ENCODE results near the gene ST6GALNAC4.
A peak's percentile ranks its signal among the peaks of the same experiment; 100 is the strongest.

The ST6GALNAC4 gene

GRCh38 chr9:127945942-127946341 is 29.1 kb upstream of the ST6GALNAC4 start:
- DNase-seq, result no peak

GRCh38 chr9:127945338-127945737 is 28.5 kb upstream of the ST6GALNAC4 start:
- DNase-seq, result no peak

- no peak for DNase-seq
Observed at GRCh38 chr9:127944586-127945218, 27.9 kb upstream of the ST6GALNAC4 start.

GRCh38 chr9:127943731-127944144 is 26.9 kb upstream of the ST6GALNAC4 start:
- DNase-seq, result peak; percentile 82

- no peak for DNase-seq
Observed at GRCh38 chr9:127943011-127943662, 26.3 kb upstream of the ST6GALNAC4 start.

- peak; percentile 49 for DNase-seq
Observed at GRCh38 chr9:127942216-127943010, 25.6 kb upstream of the ST6GALNAC4 start.

GRCh38 chr9:127941961-127942215 is 25.0 kb upstream of the ST6GALNAC4 start:
- no peak for DNase-seq

- DNase-seq, result no peak
Observed at GRCh38 chr9:127941062-127941960, 24.5 kb upstream of the ST6GALNAC4 start.

GRCh38 chr9:127940593-127940992 is 23.8 kb upstream of the ST6GALNAC4 start:
- DNase-seq, result no peak

GRCh38 chr9:127938298-127938690 is 21.5 kb upstream of the ST6GALNAC4 start:
- DNase-seq, result no peak

GRCh38 chr9:127937388-127938297 is 20.8 kb upstream of the ST6GALNAC4 start, which contains the start of gene DPM2:
Gene DPM2, minus strand, starts transcription at chr9:127937854. Its CDS starts 34 bp downstream, at chr9:127937820.
- peak; percentile 85 for DNase-seq

- no peak for DNase-seq
Observed at GRCh38 chr9:127937056-127937387, 20.2 kb upstream of the ST6GALNAC4 start.

- no peak for DNase-seq
Observed at GRCh38 chr9:127936347-127936852, 19.6 kb upstream of the ST6GALNAC4 start.

- no peak for DNase-seq
Observed at GRCh38 chr9:127935765-127936221, 19.0 kb upstream of the ST6GALNAC4 start.

- no peak for DNase-seq
Observed at GRCh38 chr9:127934986-127935385, 18.1 kb upstream of the ST6GALNAC4 start.

- DNase-seq, result no peak
Observed at GRCh38 chr9:127934248-127934647, 17.4 kb upstream of the ST6GALNAC4 start.

- peak; percentile 28 for DNase-seq
Observed at GRCh38 chr9:127931092-127931881, 14.4 kb upstream of the ST6GALNAC4 start.

- peak; percentile 75 for DNase-seq
Observed at GRCh38 chr9:127930231-127931091, 13.6 kb upstream of the ST6GALNAC4 start, which contains the start of gene PIP5KL1. Gene PIP5KL1, minus strand, starts transcription at chr9:127930777. Its CDS starts 25 bp downstream, at chr9:127930752.

GRCh38 chr9:127929625-127929979 is 12.8 kb upstream of the ST6GALNAC4 start:
- no peak for DNase-seq
